ENCODE measurements around the gene DEUP1.
"Not testable (repeated sequence)": the region's sequence is repeated elsewhere in the genome, so short reads cannot be mapped to it uniquely, and the experiment has no call there.

DEUP1 gene

GRCh38 chr11:93295921-93296575 lies 34.5 kb upstream of the DEUP1 start:
- TF ChIP-seq CTCF (conservative IDR thresholded peaks at IDR 0.05; ENCODE audit: low read depth, low read length): no peak
- Histone ChIP-seq H3K4me2 (no peak overlapping the region), H3K79me2 (ENCODE audit: insufficient read depth, low read depth) (no peaks in the 10 kb centered on the region), H3K36me3 (ENCODE audit: insufficient read depth) (no peaks in the 10 kb centered on the region), H4K20me1 (ENCODE audit: insufficient read depth) (no peaks in the 10 kb centered on the region), H3K4me3 (IDR thresholded peaks at IDR 0.05; ENCODE audit: insufficient read depth, low read depth, low read length) (no peak overlapping the region), H3K27ac (no peak overlapping the region), H2AFZ (ENCODE audit: low read depth) (no peak overlapping the region), H3K4me1 (ENCODE audit: low read depth, poor library complexity, severe bottlenecking) (no peaks in the 10 kb centered on the region), H3K27me3 (ENCODE audit: insufficient read depth, low read depth) (no peaks in the 10 kb centered on the region), H3K9ac (no peak overlapping the region)

- Histone ChIP-seq H3K4me1 (ENCODE audit: low read depth, poor library complexity, severe bottlenecking) (no peaks in the 10 kb centered on the region), H3K4me3 (IDR thresholded peaks at IDR 0.05; ENCODE audit: insufficient read depth, low read depth, low read length) (no peak overlapping the region), H3K27ac (no peak overlapping the region), H3K4me2 (no peak overlapping the region), H3K9ac (no peak overlapping the region), H3K79me2 (ENCODE audit: insufficient read depth, low read depth) (no peaks in the 10 kb centered on the region), H3K27me3 (ENCODE audit: insufficient read depth, low read depth) (no peaks in the 10 kb centered on the region), H3K36me3 (ENCODE audit: insufficient read depth) (no peaks in the 10 kb centered on the region), H2AFZ (ENCODE audit: low read depth) (no peak overlapping the region), H4K20me1 (ENCODE audit: insufficient read depth) (no peaks in the 10 kb centered on the region)
- TF ChIP-seq CTCF (conservative IDR thresholded peaks at IDR 0.05; ENCODE audit: low read depth, low read length): no peak
Observed at GRCh38 chr11:93303689-93304088, 26.9 kb upstream of the DEUP1 start.

- not testable (repeated sequence) for H2AFZ ChIP-seq (ENCODE audit: low read depth)
Observed at GRCh38 chr11:93314399-93314798, 16.1 kb upstream of the DEUP1 start.

GRCh38 chr11:93319224-93319839 lies 11.2 kb upstream of the DEUP1 start:
- Histone ChIP-seq H3K4me1 (ENCODE audit: low read depth, poor library complexity, severe bottlenecking) (no peaks in the 10 kb centered on the region), H3K4me3 (IDR thresholded peaks at IDR 0.05; ENCODE audit: insufficient read depth, low read depth, low read length) (no peak overlapping the region), H3K4me2 (no peak overlapping the region), H3K36me3 (ENCODE audit: insufficient read depth) (no peaks in the 10 kb centered on the region), H3K9ac (no peak overlapping the region), H4K20me1 (ENCODE audit: insufficient read depth) (no peaks in the 10 kb centered on the region), H2AFZ (ENCODE audit: low read depth) (no peak overlapping the region), H3K79me2 (ENCODE audit: insufficient read depth, low read depth) (no peaks in the 10 kb centered on the region), H3K27ac (no peak overlapping the region), H3K27me3 (ENCODE audit: insufficient read depth, low read depth) (no peaks in the 10 kb centered on the region)
- TF ChIP-seq CTCF (conservative IDR thresholded peaks at IDR 0.05; ENCODE audit: low read depth, low read length): no peak

More at GRCh38 chr11:93314399-93314798, 16.1 kb upstream of the DEUP1 start:
- H3K4me3 ChIP-seq (IDR thresholded peaks at IDR 0.05; ENCODE audit: insufficient read depth, low read depth, low read length); H3K27me3 ChIP-seq (ENCODE audit: insufficient read depth, low read depth); H3K9ac ChIP-seq; H3K79me2 ChIP-seq (ENCODE audit: insufficient read depth, low read depth); H3K27ac ChIP-seq; H4K20me1 ChIP-seq (ENCODE audit: insufficient read depth); H3K4me1 ChIP-seq (ENCODE audit: low read depth, poor library complexity, severe bottlenecking); H3K36me3 ChIP-seq (ENCODE audit: insufficient read depth); H3K4me2 ChIP-seq: not testable (repeated sequence)

GRCh38 chr11:93320230-93320629 lies 10.3 kb upstream of the DEUP1 start:
- no peak overlapping the region for H3K27ac ChIP-seq
- H3K9ac ChIP-seq: no peak overlapping the region
- no peaks in the 10 kb centered on the region for H3K27me3 ChIP-seq (ENCODE audit: insufficient read depth, low read depth)
- TF ChIP-seq CTCF (conservative IDR thresholded peaks at IDR 0.05; ENCODE audit: low read depth, low read length): no peak
- no peaks in the 10 kb centered on the region for H3K4me1 ChIP-seq (ENCODE audit: low read depth, poor library complexity, severe bottlenecking)
- H3K4me2 ChIP-seq: no peak overlapping the region
- no peak overlapping the region for H3K4me3 ChIP-seq (IDR thresholded peaks at IDR 0.05; ENCODE audit: insufficient read depth, low read depth, low read length)
- no peaks in the 10 kb centered on the region for H4K20me1 ChIP-seq (ENCODE audit: insufficient read depth)
- no peak overlapping the region for H2AFZ ChIP-seq (ENCODE audit: low read depth)
- no peaks in the 10 kb centered on the region for H3K36me3 ChIP-seq (ENCODE audit: insufficient read depth)
- H3K79me2 ChIP-seq (ENCODE audit: insufficient read depth, low read depth): no peaks in the 10 kb centered on the region
